Mammary epithelial cell (primary cell): Measurements from ENCODE around the gene SLC7A9.

Experiments used
- CTCF ChIP-seq, 2 donors: IDR thresholded peaks in 1 of 2; conservative IDR thresholded peaks in 1 of 2; 2 replicates each; pipeline ENCODE4 v1.5.1; 2011 to 2012; ENCODE audit warnings: inconsistent platforms in 2 of 2, low read length in 2 of 2, mild to moderate bottlenecking in 2 of 2, control low read depth in 1 of 2, low read depth in 1 of 2; ENCODE audit not compliant: insufficient read depth in 1 of 2; ENCODE audit errors: extremely low read depth in 1 of 2
- EZH2 ChIP-seq: IDR thresholded peaks from 2 replicates; pipeline ENCODE4 v1.6.1; 2012; ENCODE audit warnings: low read length, inconsistent platforms, borderline replicate concordance

DNA sequence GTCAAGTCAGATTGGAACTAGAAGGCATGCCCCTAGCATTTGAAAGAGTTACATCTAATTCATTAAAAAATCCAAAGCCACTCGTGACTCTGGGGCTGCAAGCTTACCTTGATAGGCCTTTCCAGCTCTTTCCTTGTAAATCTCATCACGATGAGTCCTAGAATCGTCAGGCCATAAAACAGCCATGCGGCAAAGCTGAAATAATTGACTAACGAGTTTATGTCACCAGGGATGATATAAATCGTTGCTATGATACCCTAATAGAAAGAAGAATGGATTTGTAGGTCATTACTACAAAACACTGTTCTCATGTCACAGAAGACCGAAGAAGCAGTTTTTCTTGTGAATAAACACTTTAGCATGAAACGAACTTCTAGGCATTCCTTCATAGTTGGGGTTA, 27.5 kb downstream of the SLC7A9 start:
- TF ChIP-seq CTCF (conservative IDR thresholded peaks at IDR 0.05 in 1 of 2, IDR thresholded peaks at IDR 0.05 in 1 of 2; ENCODE audit: extremely low read depth in 1 of 2, insufficient read depth in 1 of 2, low read depth in 1 of 2, low read length in 2 of 2) (no peak), EZH2 (no peak)
